ENCODE results near the gene PPP1CC. TPM values are rescaled to one million over a fixed set of nuclear protein-coding genes. Genes with fewer than 3 reads are reported as not detected.
"Not testable (repeated sequence)": the region's sequence is repeated elsewhere in the genome, so short reads cannot be mapped to it uniquely, and the experiment has no call there.

The PPP1CC gene
- polyA plus RNA-seq, 1 experiment: 58.1 TPM

DNA sequence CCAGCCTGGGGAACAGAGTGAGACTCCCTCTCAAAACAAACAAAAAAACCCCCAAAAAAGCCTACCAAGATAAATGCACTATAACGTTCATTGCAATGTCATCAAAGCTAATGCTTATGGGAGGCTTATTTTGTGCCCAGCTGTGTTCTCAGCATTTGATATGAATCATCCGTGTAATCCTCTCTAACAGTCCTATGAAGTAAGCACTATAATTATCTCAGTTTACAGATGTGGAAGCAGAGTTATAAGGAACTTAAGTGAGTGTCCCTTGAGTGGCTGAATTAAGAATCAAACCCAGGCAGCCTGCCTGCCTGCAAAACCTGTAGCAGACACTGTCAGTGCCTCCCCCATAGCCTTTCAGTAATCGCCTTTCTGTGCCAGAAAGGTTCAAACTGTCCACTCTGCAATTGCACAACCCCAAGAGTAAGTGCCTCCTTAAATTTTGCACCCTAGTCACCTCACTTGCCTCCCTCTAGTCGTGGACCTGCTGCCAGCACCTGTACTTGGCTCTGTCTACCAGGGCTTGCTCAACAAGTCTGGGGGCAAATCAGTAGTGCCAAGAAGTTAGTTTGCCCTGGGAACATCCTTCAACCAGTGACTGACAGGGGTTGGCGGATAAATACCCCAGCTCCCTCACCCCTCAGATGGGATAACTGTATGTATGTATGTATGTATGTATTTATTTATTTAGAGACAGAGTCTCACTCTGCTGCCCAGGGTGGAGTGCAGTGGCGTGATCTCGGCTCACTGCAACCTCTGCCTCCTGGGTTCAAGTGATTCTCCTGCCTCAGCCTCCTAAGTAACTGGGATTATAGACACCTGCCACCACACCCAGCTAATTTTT, 23.8 kb upstream of the PPP1CC start:
- CTCF ChIA-PET: interaction anchor here (0.9 kb wide), 1 partner anchor 12 kb away, joined by 3 read pairs; no protein-coding TSS in a partner anchor
- POLR2A ChIA-PET: no interaction called here
- DNase-seq (ENCODE audit: low read depth): no peak
- Histone ChIP-seq H3K27me3 (ENCODE audit: control insufficient read depth, insufficient read depth, low read length) (no peaks in the 10 kb centered on the region; the same call in 1 of the 2 replicates), H3K4me3 (ENCODE audit: low read depth, low read length) (no peak overlapping the region), H3K36me3 (ENCODE audit: control insufficient read depth, insufficient read depth, low read length) (no peaks in the 10 kb centered on the region)
- TF ChIP-seq, protein P1, sequence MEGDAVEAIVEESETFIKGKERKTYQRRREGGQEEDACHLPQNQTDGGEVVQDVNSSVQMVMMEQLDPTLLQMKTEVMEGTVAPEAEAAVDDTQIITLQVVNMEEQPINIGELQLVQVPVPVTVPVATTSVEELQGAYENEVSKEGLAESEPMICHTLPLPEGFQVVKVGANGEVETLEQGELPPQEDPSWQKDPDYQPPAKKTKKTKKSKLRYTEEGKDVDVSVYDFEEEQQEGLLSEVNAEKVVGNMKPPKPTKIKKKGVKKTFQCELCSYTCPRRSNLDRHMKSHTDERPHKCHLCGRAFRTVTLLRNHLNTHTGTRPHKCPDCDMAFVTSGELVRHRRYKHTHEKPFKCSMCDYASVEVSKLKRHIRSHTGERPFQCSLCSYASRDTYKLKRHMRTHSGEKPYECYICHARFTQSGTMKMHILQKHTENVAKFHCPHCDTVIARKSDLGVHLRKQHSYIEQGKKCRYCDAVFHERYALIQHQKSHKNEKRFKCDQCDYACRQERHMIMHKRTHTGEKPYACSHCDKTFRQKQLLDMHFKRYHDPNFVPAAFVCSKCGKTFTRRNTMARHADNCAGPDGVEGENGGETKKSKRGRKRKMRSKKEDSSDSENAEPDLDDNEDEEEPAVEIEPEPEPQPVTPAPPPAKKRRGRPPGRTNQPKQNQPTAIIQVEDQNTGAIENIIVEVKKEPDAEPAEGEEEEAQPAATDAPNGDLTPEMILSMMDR (IDR thresholded peaks at IDR 0.05; ENCODE audit: insufficient read depth, low read depth, low read length): no peak

DNA sequence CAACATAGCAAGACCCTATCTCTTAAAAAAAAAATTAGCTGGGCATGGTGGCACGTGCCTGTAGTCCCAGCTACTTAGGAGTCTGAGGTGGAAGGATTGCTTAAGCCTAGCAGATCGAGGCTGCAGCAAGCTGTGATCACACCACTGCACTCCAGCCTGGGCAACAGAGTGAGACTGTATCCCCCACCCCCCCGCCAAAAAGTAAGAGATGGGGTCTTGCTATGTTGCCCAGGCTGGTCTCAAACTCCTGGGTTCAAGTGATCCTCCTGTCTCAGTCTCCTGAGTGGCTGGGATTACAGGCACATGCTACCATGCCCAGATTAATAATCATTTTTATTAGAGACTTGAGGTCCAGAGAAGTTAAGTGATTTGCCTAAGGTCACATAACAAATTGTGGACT, 22.9 kb upstream of the PPP1CC start:
- H3K27me3 ChIP-seq (ENCODE audit: control insufficient read depth, insufficient read depth, low read length); CTCF ChIA-PET: not testable (repeated sequence)

DNA sequence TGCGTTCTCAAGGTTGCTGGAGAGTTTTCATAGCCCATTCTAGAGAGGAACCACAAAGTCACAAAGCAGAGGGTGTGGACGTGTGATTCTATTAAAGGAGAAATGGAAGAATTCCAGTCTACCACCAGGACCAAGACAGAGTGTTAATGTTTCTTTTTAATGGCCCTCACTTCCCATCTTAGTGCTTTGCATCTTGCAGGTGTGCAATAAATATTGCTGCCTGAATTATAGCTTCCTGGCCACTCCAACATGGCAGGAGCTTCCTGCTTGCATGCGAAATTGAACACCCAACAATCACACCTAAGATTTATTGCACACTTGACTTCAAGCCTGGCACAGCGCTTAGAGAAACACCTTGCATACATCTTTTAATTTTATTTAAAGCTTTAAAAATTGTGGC, 22.4 kb upstream of the PPP1CC start:
- H3K27me3 ChIP-seq (ENCODE audit: control insufficient read depth, insufficient read depth, low read length): no peaks in the 10 kb centered on the region; the same call in 1 of the 2 replicates
- TF ChIP-seq, protein P1 (IDR thresholded peaks at IDR 0.05; ENCODE audit: insufficient read depth, low read depth, low read length): no peak
- POLR2A ChIA-PET: no interaction called here
- no peak overlapping the region for H3K4me3 ChIP-seq (ENCODE audit: low read depth, low read length)
- DNase-seq (ENCODE audit: low read depth): no peak
- CTCF ChIA-PET: no interaction called here
- H3K36me3 ChIP-seq (ENCODE audit: control insufficient read depth, insufficient read depth, low read length): no peaks in the 10 kb centered on the region

More for the DNA sequence above, 22.9 kb upstream of the PPP1CC start:
- POLR2A ChIA-PET; H3K4me3 ChIP-seq (ENCODE audit: low read depth, low read length); DNase-seq (ENCODE audit: low read depth); H3K36me3 ChIP-seq (ENCODE audit: control insufficient read depth, insufficient read depth, low read length): not testable (repeated sequence)

DNA sequence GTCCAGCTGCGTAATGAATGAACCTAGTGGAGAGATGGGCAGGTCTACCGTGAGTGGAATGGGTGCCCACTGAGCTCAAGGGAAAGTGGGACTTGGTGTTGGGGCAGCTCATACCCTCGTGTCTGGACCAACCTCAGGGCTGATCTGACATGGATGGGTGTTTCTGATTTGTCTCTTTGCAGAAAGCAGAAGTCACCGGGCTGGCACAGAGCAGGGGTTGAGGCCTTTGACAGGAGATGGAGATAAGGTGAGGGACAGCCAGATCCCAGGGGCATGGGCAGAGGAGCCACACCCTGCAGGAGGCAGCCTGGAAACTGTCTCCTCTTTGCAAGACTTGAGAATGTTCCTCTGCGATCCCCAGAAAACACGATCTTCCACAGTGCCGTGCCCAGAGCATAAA, 20.9 kb upstream of the PPP1CC start:
- ChIA-PET CTCF (no interaction called here), POLR2A (no interaction called here)
- Histone ChIP-seq H3K36me3 (ENCODE audit: control insufficient read depth, insufficient read depth, low read length) (no peaks in the 10 kb centered on the region), H3K27me3 (ENCODE audit: control insufficient read depth, insufficient read depth, low read length) (no peaks in the 10 kb centered on the region; the same call in 1 of the 2 replicates), H3K4me3 (ENCODE audit: low read depth, low read length) (no peak overlapping the region)
- TF ChIP-seq, protein P1 (IDR thresholded peaks at IDR 0.05; ENCODE audit: insufficient read depth, low read depth, low read length): no peak
- DNase-seq (ENCODE audit: low read depth): no peak

DNA sequence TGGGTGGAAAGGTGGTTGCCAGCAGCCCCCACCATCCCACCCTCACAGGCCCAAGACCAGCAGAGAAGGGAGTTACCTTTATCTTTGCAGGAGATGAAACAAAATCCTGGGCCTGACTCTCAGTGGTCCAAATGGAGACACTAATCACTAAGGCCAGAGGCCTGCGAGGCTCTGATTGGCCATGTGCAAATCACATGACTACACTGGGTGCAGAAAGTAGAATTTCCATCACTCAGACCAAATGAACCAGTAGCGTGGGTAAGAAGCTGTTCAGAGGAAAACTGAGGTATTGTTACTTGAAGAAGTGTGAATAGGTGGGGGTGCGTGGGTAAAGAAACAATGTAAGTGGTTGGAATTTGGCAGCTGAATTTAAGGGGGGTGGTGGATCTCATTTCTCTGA, 20.2 kb upstream of the PPP1CC start:
- no peak for DNase-seq (ENCODE audit: low read depth)
- CTCF ChIA-PET: no interaction called here

More for the DNA sequence above, 20.2 kb upstream of the PPP1CC start:
- TF ChIP-seq, protein P1 (IDR thresholded peaks at IDR 0.05; ENCODE audit: insufficient read depth, low read depth, low read length): no peak
- POLR2A ChIA-PET: no interaction called here
- Histone ChIP-seq H3K4me3 (ENCODE audit: low read depth, low read length) (no peak overlapping the region), H3K36me3 (ENCODE audit: control insufficient read depth, insufficient read depth, low read length) (no peaks in the 10 kb centered on the region), H3K27me3 (ENCODE audit: control insufficient read depth, insufficient read depth, low read length) (no peaks in the 10 kb centered on the region; the same call in 1 of the 2 replicates)

Measured in BJ (cell line).